Mucosa of rectum (tissue), 2 donors: ENCODE results near the gene NRROS.

Experiments used
- H3K27ac ChIP-seq, 2 donors: one replicate each; pipeline ENCODE4 v1.7.0; 2013; ENCODE audit warnings: inconsistent platforms in 2 of 2, low read depth in 2 of 2, low read length in 2 of 2
- H3K27me3 ChIP-seq, 2 donors: one replicate each; pipeline ENCODE4 v1.7.0; 2013; ENCODE audit warnings: low read length in 2 of 2; ENCODE audit not compliant: control insufficient read depth in 2 of 2, insufficient read depth in 2 of 2
- H3K36me3 ChIP-seq, 2 donors: one replicate each; pipeline ENCODE4 v1.7.0; 2013; ENCODE audit warnings: low read length in 2 of 2; ENCODE audit not compliant: control insufficient read depth in 2 of 2, insufficient read depth in 2 of 2
- H3K4me1 ChIP-seq, 2 donors: one replicate each; pipeline ENCODE4 v1.7.0; 2013; ENCODE audit warnings: low read length in 2 of 2, mild to moderate bottlenecking in 1 of 2; ENCODE audit not compliant: control insufficient read depth in 2 of 2, insufficient read depth in 2 of 2
- H3K4me3 ChIP-seq, 2 donors: one replicate each; pipeline ENCODE4 v1.7.0; 2013; ENCODE audit warnings: low read length in 2 of 2
- H3K9ac ChIP-seq, 2 donors: one replicate each; pipeline ENCODE4 v1.7.0; 2013; ENCODE audit warnings: low read length in 2 of 2, low read depth in 1 of 2, mild to moderate bottlenecking in 1 of 2
- H3K9me3 ChIP-seq, 2 donors: one replicate each; pipeline ENCODE4 v1.7.0; 2013; ENCODE audit warnings: low read length in 2 of 2; ENCODE audit not compliant: control insufficient read depth in 2 of 2
- donor health status: healthy.
- donor health status: Normal muscosa, but diverticular disease.

The NRROS gene

DNA sequence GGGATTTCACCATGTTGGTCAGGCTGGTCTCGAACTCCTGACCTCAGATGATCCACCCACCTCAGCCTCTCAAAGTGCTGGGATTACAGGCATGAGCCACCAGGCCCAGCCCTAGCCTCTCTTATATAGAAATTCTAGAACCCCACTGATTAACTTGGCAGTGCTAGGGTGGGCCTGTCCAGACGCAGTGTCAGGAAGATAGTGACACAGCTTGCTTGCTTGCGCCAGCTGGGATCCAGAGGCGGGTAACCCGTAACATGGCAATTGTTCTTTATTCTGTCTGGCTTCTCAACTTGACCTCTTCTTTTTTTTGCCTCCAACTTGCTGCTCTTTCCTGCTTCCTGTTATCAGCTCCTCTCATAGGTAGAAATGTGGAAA, 56.3 kb downstream of the NRROS start:
- Histone ChIP-seq H3K27ac (no peak overlapping the region), H3K4me3 (no peak overlapping the region), H3K9me3 (no peaks in the 10 kb centered on the region), H3K27me3 (no peaks in the 10 kb centered on the region), H3K4me1 (no peaks in the 10 kb centered on the region), H3K9ac (no peak overlapping the region), H3K36me3 (no peaks in the 10 kb centered on the region)

GRCh38 chr3:196697270-196697669, 57.8 kb downstream of the NRROS start:
- no peak overlapping the region for H3K4me3 ChIP-seq
- H3K27ac ChIP-seq: no peak overlapping the region
- no peaks in the 10 kb centered on the region for H3K4me1 ChIP-seq
- no peak overlapping the region for H3K9ac ChIP-seq
- no peaks in the 10 kb centered on the region for H3K36me3 ChIP-seq
- no peaks in the 10 kb centered on the region for H3K9me3 ChIP-seq
- no peaks in the 10 kb centered on the region for H3K27me3 ChIP-seq

- H3K4me3 ChIP-seq: no peak overlapping the region
- H3K27me3 ChIP-seq: no peaks in the 10 kb centered on the region
- H3K9ac ChIP-seq: no peak overlapping the region
- no peaks in the 10 kb centered on the region for H3K36me3 ChIP-seq
- H3K27ac ChIP-seq: no peak overlapping the region
- H3K4me1 ChIP-seq: no peaks in the 10 kb centered on the region
- H3K9me3 ChIP-seq: no peaks in the 10 kb centered on the region
These were observed 60.3 kb downstream of the NRROS start for GRCh38 chr3:196699749-196700148.

DNA sequence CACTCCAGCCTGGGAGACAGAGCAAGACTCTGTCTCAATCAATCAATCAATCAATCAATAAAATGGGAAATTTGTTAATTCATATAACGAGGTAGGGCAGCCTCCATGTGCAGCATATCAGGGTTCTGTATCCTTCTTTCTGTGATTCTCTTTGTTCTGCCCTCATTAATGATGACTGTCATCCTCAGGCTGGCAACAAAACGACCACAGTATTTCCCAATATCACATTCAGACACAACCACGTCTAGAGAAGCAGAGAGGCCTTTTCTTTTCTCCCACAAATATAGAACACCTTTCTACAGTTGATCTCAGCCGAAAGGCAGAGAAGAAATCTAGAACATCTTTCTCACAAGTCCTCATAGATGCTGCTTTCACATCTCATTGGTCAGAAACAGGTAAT, 61.3 kb downstream of the NRROS start:
- H3K4me1 ChIP-seq: no peaks in the 10 kb centered on the region
- H3K36me3 ChIP-seq: no peaks in the 10 kb centered on the region
- H3K27ac ChIP-seq: no peak overlapping the region
- H3K4me3 ChIP-seq: no peak overlapping the region
- H3K9me3 ChIP-seq: no peaks in the 10 kb centered on the region
- no peak overlapping the region for H3K9ac ChIP-seq
- H3K27me3 ChIP-seq: no peaks in the 10 kb centered on the region

DNA sequence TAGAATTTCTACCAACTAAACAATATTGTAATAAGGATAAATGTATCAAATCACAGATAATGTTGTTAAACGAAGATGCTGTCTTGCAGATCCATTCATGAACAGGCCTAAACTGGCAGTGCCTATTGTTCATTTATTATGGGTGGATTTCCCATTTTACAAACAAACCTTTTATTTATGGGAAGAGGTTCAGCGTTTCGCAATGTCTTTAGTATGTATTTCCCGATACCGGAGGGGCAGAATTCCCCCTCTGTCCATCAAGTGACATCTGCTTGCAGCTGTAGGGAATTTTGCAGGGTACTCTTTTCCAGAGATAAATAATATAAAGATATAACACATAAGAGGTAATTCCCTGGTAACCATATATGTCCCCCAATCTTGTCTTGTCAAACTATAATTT, 66.8 kb downstream of the NRROS start:
- no peaks in the 10 kb centered on the region for H3K27me3 ChIP-seq
- H3K4me3 ChIP-seq: no peak overlapping the region
- H3K9me3 ChIP-seq: no peaks in the 10 kb centered on the region
- no peak overlapping the region for H3K27ac ChIP-seq
- H3K36me3 ChIP-seq: no peaks in the 10 kb centered on the region
- no peak overlapping the region for H3K9ac ChIP-seq
- H3K4me1 ChIP-seq: peaks cover 1 to 2% of the 10 kb centered on the region in 2 donors

GRCh38 chr3:196706731-196707130, 67.2 kb downstream of the NRROS start:
- Histone ChIP-seq H3K36me3 (no peaks in the 10 kb centered on the region), H3K27me3 (no peaks in the 10 kb centered on the region), H3K4me3 (no peak overlapping the region), H3K9ac (no peak overlapping the region), H3K27ac (no peak overlapping the region), H3K4me1 (peaks cover 5 to 6% of the 10 kb centered on the region in 2 donors), H3K9me3 (no peaks in the 10 kb centered on the region)

DNA sequence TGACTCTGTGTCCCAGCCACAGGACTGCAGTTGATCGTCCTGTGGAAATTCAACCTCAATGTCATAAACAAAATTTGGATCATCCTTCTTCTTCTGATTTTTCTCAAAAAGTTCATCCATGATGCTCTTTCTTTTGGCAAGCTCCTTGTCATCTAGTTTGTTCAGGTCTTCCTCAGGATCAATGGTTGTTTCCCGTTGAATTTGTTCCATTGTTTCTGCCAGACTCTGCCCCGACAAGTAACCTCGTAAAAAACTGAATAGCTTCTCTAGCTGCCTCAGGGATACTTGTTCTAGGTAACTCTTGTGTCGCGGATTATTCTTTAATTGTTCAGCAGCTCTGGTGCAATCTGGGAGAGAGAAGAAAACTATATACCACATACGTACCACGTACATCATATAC, 68.1 kb downstream of the NRROS start:
- Histone ChIP-seq H3K4me1 (peaks cover 6 to 7% of the 10 kb centered on the region in 2 donors), H3K9ac (no peak overlapping the region), H3K9me3 (no peaks in the 10 kb centered on the region), H3K27ac (no peak overlapping the region), H3K36me3 (no peaks in the 10 kb centered on the region), H3K27me3 (no peaks in the 10 kb centered on the region), H3K4me3 (no peak overlapping the region)

GRCh38 chr3:196708467-196708866, 69.0 kb downstream of the NRROS start:
- Histone ChIP-seq H3K27ac (no peak overlapping the region), H3K36me3 (no peaks in the 10 kb centered on the region), H3K9ac (no peak overlapping the region), H3K4me1 (peaks cover 6 to 10% of the 10 kb centered on the region in 2 donors), H3K27me3 (no peaks in the 10 kb centered on the region), H3K4me3 (no peak overlapping the region), H3K9me3 (no peaks in the 10 kb centered on the region)
